H54 (cell line): ENCODE data around the gene TNNI3K.
A peak's percentile ranks its signal among the peaks of the same experiment; 100 is the strongest.

Source experiments
- DNase-seq: peaks from one replicate; pipeline ENCODE4 v3.0.0; 2011; ENCODE audit warnings: low spot score, mixed read lengths; ENCODE audit not compliant: insufficient read length
- FAIRE-seq: peaks from 3 replicates; lab custom pipeline; 2011; peaks lifted over from hg19 to GRCh38; lab: Jason Lieb, UNC
- POLR2A ChIP-seq: IDR thresholded peaks from 2 replicates; pipeline ENCODE4 v1.6.1; 2011; ENCODE audit warnings: low read depth, mild to moderate bottlenecking, low read length

The TNNI3K gene

DNA sequence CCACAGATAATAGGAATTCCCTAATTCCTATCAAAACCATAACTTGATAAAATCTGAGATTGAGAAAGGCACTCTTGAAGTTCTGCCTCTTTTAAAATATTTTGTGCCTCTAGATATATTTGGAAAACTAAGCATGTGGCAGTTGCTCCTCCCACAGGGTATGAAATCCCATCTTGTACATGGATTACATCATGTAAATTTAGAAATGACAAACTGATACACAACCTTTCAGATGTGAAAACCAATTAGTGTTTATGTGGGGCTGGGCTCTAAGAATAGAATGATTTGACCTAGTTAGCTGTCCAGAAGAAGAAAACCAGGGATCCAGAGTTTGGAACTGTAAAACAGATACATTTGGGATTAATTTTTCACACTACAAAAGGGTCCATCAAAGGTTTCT, 261.5 kb downstream of the TNNI3K start:
- FAIRE-seq = no peak
- no peak for TF ChIP-seq POLR2A
- DNase-seq = no peak

DNA sequence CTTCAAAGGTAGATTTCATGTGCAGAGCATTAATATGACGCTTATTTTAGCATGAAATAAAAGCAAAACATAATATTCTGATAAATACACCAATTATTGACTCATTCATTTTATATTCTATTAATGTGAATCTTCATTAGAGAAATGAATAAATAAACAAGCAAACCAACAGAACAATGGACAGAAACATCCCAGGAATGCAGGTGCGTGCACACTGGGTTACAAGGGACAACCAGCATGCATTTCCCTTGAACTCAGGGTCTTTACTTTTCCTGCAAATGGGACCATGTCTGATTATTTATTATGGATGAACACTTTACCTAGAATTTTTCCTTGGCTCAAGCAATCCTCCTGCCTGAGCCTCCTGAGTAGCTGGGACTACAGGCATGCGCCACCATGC, 263.7 kb downstream of the TNNI3K start:
- no peak for TF ChIP-seq POLR2A
- no peak for FAIRE-seq

DNA sequence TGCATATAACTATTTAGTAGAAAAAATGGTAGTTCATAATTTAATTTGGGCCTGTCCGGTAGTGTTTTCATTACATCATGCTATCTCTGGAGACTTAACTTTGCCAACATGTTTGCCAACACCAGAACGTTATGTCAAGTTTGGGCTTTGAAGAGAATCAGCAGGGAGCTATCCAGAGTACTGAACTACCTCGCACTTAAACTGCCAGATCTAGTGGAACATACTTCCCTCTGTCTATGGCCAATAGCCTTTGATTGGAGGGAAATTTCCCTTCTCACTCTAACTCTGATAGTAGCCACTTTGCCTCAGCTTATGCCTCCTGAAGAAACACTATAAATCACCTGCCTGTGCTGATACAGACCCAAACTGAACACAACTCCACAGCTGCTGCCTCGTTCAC, 267.2 kb downstream of the TNNI3K start:
- DNase-seq = peak; percentile 4
- no peak for TF ChIP-seq POLR2A
- FAIRE-seq = peak; percentile 76

More for the DNA sequence above, 263.7 kb downstream of the TNNI3K start:
- DNase-seq = no peak

DNA sequence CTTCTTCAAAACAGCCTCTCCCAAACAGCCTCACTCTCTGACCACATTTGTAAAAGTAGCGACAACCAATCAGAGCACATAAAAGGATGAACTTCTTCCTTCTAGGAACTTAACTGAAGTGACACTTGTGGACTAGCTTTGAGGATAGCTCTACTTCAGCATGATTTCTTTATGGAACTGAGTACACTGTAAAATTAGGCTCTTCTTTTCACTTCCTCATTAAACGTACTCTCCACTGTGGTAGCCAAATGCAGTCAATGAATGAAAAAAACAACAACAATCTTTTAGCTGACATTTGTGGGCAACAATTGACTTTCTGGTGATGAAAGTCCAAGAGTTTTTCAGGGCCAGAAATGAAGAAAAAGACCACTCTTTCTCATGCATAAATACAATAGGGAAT, 267.7 kb downstream of the TNNI3K start:
- no peak for TF ChIP-seq POLR2A
- FAIRE-seq (no peak), DNase-seq (no peak)

DNA sequence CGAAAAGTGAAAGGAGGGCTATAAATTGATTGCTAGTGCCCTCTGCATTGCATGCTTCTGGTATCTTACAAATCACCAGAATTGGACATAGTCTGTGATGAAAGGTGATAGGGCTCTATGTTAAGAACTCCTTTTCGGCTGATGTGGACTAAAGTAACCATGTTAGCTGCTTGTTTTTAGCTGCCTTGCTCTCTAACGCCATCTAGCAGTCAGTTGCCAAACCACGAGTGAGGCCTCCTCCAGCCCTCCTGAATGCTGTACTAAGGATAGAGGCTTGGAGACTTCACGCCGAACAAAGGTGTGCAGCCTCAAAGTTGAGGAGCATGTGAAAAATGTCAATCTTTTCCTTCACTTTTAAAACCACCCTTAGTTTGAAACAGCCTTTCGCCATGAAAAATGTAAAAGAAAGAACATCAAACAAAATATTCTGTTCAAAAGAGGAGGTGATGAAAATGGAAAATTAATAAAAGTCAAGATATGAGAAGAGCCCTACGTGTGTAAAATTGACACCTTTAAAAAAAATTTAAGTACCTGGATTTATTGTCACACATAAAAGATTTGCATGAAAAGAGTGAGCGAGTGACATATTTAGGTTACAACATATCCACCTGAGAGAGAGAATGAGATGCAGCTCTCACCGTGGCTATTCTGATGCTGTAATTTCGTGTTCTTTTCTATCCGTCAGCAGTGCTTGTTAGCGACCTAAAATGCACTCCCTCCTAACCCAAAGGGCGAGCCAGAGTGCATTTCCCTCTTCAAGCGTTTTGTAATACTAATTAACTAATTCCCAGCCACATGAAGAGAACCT, 269.1 kb downstream of the TNNI3K start:
- DNase-seq (peak; percentile 6), FAIRE-seq (peak; percentile 86)
- TF ChIP-seq POLR2A = no peak

DNA sequence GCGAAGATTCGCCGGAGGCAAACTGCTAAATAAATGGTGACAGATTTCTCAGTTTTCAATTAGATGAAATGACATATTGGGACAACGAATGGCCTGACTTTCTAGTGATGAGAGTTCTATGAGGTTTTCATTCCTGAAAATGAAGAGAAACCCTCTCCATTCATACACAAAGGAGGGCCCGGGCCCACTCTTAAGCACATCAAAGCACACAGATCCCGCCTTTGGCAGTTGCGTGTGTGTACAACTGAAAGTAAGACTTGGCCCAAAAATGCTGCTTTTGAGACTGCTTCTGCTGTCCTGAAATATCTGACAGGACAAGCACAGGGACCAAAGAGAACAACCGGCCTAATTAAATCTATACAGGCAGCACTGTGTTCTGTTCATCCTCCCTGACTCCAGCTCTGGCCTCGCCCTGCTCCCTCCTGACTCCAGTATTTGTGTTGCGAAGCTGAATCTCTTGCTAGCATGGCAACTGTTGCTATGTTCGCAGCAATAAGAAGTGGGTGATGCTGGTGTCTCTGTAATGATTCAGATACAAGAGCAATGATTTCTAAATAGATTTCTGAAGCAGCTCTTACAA, 269.8 kb downstream of the TNNI3K start:
- DNase-seq (no peak), FAIRE-seq (no peak)
- TF ChIP-seq POLR2A = no peak

DNA sequence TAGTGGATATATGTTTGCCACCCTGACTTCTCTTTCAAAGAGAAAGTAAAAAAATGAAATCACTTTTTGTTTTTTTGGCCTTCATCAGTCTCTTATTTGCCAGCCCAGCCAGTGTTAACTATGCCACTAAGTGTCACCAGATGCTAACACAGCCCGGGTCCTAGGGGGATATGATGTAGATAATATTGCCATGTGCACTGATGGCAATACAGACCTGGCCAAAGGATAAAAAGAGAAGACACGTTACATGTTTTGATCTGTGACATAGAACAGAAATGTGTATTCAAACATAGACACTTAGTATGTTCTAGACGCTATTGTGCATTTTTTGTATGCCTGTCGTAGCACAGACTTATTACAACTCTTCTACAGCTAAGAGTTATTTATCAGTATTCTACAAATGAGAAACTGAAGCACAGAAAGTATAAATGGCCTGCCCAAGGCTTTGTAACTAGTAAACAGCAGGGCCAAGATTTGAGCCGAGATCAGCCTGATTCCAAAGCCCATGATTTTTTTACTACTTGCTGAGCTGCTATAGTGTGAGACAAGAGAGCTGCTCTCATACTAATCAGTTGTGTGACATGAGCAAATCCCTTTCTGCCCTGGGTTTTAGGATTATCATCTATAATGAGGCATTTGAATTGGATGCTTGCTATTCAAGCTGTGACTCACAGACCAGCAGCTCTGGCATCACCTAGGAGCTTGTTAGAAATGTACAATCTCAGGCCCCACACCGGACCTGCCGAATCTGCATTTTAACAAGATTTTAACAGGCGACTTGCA, 270.9 kb downstream of the TNNI3K start:
- no peak for TF ChIP-seq POLR2A
- FAIRE-seq (no peak), DNase-seq (no peak)

DNA sequence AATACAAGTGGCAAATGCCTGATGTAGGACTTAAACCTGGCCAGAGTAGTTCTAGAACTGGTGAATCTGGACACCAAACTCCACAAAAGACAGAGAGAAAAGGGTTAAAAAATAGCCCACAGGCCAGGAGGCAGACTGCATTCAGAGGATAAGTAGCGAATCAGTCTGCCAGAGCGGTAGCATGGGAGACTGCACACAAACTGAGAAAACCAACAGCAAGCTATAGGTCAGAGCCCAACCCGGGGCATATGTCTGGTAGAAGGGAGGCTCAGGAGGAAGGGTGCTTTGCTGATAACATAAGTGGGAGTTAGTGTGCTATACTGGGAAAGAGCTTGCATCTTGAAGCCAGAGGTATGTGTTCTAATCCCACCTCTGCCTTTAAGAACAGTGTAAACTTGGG, 273.3 kb downstream of the TNNI3K start:
- FAIRE-seq = no peak
- DNase-seq = no peak
- TF ChIP-seq POLR2A = no peak

DNA sequence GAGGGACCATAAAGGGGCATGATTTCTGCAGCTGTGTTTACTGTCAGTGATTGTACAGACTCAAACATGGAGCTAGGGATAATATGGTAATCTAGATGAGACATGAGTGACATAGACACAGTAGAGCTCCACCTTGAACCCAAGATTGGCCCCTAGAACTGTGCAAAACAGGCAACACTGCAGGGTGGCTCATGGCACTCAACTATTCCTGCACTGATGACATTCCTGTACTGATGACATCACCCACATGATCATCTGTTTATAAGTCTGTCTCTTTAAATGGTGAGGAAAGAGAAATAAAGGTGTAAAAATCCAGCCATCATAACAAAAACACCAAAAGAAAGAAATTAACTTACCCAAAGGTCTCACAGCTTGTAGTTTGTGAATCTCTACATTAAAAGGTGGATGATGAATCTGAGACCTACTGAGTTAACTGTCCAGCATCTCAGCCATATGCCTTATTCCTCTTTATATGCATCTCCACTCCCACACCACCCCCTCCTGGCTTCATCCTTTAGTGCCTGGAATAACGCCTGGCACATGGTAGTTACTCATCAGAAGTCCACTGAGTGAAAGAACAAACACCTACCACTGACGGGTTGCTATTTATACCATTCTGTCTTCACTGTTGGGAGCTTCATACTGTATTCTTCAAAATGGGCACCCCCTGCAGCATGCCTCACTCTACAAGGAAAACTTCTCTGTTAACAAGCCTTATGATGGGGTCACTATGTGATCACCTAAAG, 277.2 kb downstream of the TNNI3K start, which contains the start of gene LRRC53:
Gene LRRC53, minus strand, starts transcription at position 442 of the 746 bp plus-strand sequence. CDS start 29,262 bp downstream, outside the sequence.
- FAIRE-seq (no peak), DNase-seq (no peak)
- TF ChIP-seq POLR2A = no peak

DNA sequence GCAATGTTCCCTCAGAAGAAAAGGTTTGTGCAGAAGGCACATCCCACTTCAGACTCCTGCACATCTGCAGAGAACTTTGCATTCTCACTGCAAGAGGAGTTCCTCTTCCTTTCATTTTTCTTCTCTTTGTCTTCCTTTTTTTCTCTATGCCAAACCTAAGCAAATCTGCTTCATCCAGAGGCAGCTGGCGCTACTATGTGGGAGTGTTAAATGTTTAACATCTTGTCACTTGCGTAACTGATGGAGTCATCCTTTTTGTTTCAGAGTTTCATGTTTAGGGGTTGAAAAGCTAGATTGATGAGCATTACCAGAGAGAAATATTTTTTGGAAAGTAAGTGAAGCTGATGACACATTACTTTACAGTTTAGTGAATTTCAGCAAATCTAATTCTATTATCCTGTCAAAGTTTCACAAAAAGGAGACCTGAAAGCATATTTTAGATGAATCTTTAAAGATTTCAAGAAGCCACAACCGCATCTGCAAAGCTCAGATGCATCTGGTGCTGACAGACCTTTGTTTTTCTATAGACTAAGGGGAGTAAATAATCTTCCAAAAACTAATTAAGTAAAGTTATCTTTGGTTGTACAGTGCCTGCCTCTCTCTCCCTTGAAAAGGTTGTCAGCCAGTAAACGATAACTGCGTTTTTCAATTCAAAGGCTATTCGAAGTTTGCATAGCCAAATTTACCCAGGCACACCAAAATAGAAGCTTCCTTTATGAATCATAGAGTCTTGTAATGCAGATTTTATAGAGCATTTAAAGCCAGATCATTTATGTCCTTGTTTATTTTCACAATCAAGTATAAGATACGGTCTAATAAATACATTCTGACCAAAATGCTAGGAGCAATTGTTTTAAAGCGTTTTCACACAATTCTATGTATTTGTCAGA, 278.5 kb downstream of the TNNI3K start:
- FAIRE-seq = no peak
- TF ChIP-seq POLR2A = no peak
- no peak for DNase-seq

DNA sequence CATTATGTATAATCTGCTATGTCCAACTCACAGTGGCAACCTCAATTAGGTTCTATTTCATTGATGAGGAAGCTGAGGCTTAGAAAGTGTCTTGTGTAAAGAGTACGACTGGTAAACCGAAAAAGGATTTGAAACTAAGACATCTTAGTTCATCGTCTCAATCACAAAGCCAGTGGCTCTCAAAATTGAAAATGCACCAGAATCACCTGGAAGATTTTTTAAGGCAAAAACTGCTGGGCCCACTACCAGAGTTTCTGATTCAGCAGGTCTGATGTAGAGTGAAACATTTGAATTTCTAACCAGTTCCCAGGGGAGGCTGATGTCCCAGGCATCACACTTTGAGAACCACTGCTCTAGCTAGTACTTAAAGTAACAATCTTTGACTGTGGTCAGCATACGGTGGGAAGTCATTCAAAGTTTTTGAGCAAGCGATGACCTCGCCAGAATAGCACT, 282.4 kb downstream of the TNNI3K start:
- TF ChIP-seq POLR2A = no peak
- FAIRE-seq = no peak
- no peak for DNase-seq

DNA sequence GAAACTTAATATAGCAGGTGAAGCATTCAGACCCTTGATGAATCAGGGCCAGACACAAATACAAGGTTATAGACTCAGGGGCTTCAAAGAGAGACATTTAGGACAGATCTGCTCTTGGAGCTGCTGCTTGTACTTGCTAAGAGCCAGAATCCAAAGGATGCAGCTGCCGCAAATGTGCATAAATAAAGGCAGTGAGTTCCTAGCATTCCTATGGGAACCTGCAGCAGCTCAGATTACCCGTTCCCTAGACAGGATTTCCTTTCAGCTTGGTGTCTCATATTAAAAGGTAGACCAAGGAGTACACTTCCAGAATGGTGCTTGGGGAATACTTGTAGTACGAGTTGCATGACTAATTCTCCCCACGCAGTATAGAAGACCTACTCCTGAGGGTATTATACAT, 287.0 kb downstream of the TNNI3K start:
- no peak for TF ChIP-seq POLR2A
- FAIRE-seq = no peak
- DNase-seq = no peak
